HG03095 (cell line): ENCODE data around the gene GPA33.

Experiments used
- ATAC-seq: cut with Tn5 transposase; IDR thresholded peaks from one replicate; pipeline ENCODE4 v1.9.1; 2021; ENCODE audit warnings: moderate library complexity; ENCODE audit not compliant: unreplicated experiment

GPA33 gene

DNA sequence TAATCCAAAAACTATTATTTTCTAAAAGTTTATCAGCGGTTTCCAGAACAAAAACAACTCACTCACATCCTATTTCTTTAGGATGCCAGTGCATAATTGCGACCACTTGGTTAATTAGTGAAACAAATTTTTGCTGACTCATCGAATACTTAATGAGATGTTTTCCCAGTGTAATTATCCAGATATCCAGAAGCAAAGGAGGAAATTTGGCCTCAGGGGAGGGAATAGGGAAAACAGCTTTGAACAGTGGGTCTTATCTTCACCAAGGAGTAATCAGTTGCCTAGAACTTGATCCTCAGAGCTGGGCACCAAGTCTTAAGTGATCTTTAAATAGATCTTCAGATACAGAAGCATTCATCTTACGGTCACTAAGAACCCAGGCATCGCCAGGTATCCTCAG, 28.0 kb upstream of the GPA33 start:
- no peak for ATAC-seq

DNA sequence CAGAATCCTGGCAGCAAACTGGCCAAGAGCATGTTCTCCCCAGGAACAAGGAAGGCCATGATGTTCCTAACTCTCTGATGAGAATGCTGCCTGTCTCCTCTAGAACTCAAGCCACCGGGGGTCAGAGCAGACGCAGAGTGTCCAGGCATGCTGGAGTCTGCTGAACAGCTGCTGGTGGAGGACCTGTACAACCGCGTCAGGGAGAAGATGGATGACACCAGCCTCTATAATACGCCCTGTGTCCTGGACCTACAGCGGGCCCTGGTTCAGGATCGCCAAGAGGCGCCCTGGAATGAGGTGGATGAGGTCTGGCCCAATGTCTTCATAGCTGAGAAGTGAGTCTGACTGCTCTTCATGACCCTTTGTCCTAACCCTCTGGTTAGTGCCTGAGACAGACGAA, 27.0 kb upstream of the GPA33 start:
- ATAC-seq = no peak

DNA sequence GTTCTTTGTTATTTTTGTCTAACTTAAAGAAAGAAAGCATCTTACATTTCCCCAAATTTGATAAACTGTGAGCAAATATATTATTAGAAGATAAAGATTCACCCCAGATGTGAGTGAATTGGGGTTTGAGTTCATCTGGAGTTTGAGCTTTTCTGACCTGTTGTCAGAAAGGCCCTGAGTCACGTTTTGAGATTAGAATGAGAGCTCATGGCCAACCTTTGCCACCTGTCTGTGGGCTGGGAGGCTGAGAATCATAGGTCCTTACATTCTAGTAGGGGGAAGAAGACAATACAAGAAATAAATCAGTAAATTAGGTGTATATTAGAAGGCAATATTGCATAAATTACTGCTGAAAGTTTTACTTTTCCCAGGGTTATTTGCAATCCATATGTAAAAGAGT, 26.0 kb upstream of the GPA33 start:
- no peak for ATAC-seq

DNA sequence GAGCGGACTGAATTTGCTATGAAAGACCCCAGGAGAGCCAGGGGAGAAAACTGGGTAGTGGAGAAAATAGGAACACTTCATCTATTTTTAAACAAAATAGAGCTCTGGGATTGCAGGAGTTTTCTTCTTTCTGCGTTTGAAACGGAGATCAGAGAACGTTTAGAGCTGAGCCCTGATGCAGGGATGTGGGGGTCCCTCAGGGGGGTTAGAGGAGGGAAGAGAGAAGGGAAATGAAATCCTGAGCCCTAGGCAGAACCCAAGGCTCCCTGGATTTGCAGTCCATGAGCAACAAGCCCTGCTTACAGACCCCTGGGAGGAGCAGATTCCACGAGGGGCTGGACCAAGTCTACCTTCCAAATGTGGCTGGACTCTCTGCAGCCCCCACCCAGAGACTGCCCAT, 25.5 kb upstream of the GPA33 start:
- no peak for ATAC-seq

DNA sequence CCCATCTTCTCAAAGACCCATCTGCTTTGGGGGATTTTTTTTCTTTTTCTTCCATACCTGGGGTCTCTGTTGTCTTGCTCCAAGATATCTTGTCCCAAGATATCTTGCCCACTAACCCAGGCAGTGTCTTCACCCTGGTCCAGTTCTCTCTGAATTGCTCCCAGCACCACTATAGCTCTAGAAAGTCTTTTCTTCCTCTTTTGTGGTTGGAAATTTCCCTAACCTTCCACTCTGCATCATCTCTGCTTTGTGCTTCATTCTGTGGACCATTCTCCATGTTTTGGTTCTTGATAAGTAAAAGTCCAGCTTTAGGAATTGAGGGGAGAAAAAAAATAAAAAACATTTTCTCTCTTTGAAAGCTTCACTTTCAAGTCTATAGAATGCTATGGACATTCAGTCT, 24.5 kb upstream of the GPA33 start:
- ATAC-seq = no peak

DNA sequence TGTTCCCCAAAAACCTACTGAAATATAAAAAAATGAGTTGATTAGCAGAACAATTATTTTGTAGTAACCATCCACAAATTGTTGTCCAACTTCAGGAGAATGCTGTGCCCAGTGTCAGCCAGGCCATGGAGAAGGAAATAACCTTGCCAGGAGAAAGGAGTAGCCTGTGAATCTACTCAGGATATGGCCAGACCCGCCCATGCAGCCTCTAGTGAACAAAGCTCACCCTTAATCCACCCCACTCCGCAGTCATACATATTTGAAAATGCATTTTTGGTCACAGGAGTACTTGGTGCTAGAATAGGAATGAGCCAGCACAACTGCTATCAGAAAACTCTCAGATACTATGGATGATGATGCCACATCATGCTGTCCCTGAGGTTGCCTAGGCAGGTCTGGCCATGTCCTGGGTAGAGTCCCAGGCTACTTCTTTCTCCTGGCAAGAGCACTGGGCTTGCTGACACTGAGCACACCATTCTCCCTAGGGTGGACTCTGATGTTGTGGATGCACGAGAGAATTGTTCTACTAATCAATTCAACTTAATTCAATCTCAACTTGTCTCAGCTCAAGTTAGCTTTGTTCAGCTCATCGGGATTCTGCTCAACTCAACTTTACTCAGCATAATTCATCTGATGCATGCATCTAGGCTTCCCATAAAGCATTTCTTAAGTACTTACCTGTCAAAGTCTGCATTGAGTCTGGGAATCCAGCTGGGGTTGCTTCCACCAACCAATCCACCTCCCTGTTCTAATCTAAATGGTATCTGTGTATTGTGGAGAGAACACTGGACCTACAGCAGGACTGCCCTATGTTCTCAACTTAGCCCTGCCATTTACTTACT, 21.9 kb upstream of the GPA33 start:
- ATAC-seq = no peak

DNA sequence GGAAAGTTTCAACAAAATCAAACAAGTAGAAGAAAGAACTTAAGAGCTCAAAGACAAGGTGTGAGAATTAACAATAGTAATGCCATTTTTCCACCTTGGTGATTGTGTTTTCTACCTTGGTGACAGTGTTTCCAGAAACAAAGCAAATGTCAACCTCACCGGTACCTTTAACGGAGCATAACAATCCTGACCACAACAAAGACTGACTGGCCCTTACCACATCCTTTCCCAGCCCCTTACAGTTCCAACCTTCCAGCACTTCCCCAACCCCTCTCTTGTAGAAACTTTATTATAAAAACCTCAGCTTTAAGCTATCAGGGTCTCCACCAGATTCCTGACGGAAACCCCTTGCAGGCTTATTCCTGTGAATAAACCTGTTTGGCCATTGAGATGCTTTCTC, 20.4 kb upstream of the GPA33 start:
- no peak for ATAC-seq

DNA sequence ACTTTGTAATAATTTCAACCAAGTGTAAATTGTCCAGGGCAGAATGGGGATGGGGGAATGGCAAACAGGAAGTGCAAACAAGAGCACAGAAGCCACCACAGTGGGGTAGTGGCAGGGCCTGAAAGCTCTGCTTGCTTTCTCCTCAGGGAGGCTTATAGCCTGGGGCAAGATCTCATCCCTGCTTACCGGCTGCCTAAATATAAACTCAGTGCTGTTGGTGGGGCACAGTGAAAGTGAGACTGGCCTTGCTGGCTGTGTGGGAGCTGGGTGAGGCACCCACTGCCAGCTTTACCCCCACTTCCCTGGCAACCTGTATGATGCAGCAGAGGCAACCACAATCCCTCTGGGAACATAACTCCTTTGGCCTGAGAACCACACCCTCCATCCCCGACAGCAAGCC, 18.9 kb upstream of the GPA33 start:
- no peak for ATAC-seq

DNA sequence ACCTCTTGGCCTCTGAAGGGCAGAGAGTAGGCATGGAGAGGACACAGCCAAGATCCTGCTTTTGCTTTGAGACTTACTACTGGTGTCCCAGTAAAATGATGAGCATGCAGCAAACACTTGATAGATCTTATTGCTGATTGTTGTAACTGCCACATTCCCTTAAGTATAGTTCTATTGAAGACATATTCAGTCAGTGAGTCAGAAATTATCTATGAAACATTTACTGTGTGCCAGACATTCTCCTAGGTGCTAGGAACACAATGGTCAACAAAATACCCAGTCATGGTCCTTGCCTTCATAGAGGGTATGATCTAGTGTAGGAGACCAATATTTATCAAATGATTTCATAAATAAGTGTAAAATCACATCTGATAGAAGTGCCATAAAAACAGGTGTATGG, 17.3 kb upstream of the GPA33 start:
- ATAC-seq = no peak

DNA sequence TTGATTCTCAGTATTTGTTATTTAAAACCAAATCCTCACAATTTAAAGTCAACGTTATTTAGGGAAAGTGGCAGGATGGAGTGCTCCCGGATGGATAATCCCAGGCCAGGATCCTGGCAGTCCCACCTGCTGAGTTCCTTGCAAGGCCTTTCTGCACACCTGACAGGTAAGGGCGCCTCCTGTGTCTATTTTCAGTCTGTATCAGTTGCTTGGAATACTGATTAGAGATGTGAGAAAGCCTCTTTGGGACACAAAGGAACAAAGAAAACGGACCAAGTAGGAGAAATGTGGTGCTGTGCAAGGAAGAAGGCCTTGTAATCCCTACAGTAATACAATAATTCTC, 15.9 kb upstream of the GPA33 start:
- ATAC-seq = no peak

DNA sequence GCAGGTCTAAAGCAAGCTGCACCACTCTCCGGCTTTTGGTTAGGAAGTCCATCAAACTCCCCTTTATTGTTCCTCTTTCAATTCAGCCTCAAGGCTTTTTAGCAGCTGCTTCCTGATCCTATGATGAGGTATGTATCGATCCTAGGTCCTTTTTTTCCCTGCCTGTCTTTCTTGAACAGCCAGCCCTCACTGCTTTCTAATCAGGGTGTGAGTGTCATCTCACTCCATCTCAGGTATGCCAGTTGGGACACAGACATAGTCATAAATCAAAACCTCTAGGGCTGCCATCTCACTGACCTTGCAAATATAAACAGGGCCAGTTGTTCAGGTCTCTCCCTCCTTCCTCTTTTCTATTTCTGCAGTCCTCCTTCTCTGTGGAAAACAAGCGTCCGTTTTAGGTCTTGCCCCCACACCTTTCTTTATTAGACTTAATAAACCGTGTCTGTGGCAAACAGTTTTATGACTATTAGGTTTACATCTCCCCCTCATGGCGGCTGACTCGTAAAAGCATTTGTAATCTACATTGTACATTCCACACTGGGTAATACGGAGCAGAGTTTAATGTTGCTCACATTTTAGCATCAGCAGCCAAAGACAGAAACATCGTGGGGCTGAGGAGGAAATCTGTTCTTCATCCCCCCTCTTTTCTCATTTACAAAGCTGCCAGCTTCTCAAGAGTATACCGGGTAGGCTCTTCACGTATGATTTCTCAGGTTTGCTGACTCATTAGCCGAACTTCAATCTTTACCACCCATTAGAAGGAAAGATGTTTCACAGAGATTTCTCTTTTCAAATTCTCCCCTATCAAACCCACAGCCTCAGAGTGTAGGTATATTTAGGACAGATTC, 15.3 kb upstream of the GPA33 start:
- ATAC-seq = no peak

DNA sequence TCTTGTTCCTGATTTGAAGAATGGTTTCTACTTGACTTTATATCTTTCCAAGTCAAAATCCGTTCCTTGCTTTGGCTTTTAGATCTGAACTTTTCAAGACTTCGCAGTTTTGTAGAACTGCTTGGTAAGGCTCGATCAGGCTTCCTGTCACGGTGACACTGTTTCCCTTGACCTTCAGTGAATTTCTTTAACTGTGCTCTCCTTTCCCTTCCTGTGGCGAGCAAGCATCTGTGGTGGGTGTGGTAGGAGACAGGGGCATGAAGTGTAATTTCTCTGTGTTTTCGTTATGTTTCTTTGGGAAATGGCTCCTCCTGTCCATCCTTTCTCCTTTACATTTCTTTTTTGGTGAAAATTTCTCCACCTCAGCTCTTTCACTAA, 14.1 kb upstream of the GPA33 start:
- ATAC-seq = no peak

DNA sequence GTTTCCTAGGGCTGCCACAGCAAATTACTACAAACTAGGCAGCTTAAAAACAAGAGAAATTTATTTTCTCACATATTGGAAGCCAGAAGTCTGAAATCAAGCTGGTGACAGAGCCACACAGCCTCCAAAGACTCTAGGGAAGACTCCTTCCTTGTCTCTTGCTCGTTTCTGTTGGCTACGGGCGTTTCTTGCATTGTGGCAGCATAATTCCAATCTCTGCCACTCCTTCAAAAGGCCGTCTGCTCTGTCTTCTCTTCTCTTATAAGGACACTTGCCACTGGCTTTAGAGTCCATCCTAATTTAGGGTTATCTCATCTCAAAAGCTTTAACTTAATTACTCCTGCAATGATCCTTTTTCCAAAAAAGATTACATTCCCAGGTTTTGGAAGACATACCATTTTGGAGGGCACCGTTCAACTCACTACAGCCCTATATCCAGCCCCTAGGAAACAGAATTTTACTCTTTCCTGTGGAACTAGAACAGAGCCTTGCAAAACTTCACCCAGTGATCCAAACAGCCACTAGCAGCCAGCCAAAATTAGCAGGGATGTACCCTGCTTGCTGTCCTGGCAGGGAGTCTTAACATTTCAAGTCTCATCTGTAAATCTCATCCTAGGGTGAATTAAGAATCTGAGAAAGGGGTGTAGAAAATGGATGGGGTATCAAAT, 12.9 kb upstream of the GPA33 start:
- ATAC-seq = no peak

DNA sequence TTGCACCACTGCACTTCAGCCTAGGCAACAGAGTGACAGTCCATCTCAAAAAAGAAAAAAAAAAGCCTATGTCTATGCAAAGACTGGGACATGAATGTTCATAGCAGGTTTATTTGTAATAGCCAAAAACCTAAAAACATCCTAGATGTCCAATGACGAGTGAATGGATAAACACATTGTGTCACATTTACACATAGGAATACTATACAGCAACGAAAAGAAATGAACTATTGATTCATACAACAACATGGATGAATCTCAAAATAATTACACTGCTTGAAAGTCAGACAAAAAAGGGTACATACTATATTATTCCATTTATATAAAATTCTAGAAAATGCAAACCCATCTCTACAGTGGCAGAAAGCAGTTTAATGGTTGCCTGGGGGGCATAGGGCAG, 11.6 kb upstream of the GPA33 start:
- no peak for ATAC-seq

DNA sequence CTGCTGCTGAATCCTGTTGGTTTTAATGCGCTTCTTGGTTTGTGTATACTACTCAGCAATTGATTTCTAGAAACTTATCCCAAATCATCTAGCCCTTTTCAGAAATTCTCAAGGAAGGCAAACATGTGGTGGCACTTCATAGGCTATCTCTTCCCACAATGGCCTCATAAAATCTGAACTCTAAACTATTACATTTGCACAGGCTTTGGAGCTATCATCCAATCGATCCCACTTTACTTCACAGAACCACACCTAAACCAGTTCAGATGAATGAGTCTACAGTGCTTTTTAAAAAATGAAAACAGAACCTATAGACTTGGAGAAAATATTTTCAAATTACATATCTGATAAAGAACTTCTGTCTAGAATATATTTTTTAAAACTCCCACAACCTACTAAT, 10.6 kb upstream of the GPA33 start:
- no peak for ATAC-seq

DNA sequence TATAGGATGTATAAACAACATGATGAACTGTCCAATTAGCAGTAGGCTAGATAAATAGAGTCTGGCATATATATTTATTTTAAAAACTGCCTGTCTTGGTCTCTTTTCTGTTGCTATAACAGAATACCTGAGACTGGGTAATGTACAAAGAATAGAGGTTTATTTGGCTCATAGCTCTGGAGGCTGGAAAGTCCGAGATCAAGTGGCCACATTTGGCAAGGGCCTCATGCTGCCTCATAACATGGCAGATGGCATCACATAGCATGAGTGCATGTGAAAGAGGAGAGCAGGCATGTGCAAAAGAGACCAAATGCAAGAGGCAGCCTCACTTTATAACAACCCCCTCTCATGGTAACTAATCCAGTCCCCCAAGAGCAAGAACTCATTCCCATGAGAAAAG, 9.7 kb upstream of the GPA33 start:
- no peak for ATAC-seq

DNA sequence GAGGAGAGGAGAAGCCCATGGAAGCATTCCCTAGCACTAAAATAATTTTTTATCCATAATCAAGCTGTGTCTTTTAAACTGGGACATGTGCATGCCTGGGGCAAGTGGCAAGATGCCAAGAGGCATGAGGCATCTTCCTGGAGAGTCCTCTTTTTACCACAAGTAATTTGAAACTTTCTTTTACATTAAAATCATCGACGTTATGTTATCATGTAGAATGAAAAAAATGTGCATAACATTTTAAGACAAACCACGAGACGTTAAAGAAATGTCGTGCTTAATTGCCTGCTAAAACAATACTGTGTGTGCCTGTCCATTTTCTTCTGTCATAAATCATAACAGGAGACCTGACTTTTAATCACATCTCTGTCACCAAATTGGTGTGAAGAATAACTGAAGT, 5.2 kb upstream of the GPA33 start:
- ATAC-seq = no peak

DNA sequence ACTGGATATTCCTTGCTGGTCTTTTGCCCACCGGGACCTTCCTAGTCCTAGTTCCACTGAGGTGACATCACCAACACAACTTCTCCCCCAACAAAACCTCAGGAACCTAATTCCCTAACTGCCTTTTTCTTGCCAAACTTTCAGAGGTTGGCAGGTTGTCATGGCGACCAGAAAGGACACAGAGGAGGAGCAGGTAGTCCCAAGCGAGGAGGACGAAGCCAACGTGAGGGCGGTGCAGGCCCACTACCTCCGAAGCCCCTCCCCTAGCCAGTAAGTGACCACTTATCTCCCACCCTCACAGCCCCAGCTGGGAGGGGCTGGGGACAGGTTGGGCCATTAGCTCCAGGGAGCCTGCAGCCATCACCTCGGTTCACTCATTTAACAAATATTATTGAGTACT, 4.5 kb upstream of the GPA33 start:
- ATAC-seq = no peak

DNA sequence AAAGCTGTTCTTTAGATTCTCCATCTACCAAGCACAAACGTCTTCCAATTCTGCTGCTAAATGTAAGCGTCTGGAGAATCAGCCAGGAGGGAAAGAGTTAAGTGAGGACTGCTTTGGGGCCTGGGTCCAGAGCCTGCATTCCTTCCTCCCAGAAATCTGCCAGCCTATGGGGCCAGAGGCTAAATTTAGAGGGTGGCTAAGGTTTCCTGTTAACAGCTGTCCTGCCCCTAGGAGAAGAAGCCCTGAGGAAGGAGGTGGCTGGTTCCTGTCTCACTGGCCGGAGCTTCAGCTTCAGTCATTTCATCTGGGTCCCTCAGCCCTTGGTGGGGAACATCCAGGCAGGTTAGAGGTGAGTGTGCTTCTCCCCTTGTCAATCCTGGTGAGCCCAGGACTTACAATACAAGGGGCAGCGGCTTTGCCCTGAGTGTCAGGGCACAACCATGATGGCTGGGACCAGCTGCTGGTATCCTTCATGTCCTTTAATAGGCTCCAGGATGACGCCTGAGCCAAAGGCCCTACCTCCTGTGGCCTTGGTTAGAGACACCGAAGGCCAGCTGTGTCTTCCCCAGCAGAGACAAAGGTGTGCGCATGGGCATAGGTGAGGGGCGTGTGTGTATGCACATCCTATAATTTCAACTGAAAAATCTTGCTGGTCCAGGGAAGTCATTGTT, 3.8 kb upstream of the GPA33 start, which contains the start of gene STYXL2:
Gene STYXL2, plus strand, starts transcription at position 230 of the 671 bp plus-strand sequence. CDS start 775 bp downstream, outside the sequence.
- ATAC-seq = no peak

DNA sequence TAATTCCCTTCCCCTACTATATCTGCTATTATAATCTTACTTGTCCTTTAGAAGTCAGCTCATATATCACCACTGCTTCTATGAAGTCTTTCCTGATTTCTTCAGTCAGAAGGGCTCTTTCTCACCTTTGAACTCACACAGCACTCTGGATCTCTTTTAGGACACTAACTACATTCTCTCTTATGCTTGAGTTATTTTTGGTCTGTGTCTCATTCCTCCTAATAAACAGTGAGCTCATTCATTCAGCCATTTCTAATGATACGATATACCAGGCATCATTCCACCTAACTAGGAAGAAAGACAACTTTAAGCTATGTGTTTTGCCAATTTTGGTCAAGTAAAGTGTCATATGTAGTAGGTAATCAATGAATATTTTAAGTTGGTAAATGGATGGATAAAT, 2.5 kb upstream of the GPA33 start:
- ATAC-seq = no peak

DNA sequence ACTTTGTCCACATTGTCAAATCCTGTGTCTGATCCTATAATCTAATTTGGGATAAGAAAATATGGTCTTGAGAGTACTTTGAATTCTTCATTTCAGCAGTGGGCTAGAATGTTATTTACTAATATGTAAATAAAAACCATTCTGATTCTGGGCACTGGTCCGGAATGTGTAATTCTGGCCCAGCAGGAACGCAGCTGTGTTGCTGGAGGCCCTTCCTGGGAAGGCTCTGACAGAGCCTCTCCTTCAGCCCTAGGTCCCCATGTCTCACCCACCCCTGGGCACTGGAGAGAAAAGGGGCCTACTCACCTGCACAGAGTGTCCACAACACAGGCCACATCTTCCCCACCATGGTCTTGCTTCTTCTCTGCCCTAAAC, 251 bp downstream of the GPA33 start:
- ATAC-seq = no peak
